ENCODE data around the gene CDH23. TPM values are rescaled to one million over a fixed set of nuclear protein-coding genes. Genes with fewer than 3 reads are reported as not detected.

Gene CDH23
- total RNA-seq, 4 donors from 2014 or later = 0.72 to 4.1 (median 2.2) TPM

DNA sequence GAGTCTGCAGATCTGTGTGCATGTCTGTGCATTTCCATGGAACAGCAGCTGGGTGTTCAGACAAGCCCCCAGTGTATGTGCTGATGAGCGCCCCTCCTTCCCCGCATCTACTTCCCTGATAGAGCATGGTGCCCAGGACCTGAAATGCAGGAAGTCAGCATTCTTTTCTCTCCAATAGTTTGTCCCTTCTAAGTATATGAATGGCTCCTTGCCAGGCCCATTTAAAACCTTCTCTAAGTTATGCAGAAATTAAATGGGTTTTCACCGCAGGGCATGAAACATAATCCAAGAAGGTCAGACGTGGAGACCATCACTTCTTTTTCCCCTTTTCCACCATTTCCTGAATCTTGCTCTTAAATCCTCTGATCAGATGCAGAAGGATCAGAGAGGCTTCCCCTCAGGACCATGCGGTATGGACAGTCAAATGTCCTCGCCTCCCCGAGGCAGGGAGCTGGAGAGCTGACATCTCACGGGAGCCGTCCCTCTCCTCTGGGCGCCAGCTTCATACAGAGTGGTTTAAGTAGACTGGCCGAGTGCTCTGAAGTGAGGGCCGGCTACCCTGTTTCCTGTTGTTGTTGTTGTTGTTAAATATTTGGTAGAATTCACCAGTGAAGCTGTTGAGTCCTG is 167.6 kb downstream of the CDH23 start:
- no peak for DNase-seq (ENCODE audit: low spot score in 2 of 2)
- Histone ChIP-seq H3K9me3 (no peaks in the 10 kb centered on the region), H3K4me1 (peaks cover 7% of the 10 kb centered on the region), H3K27me3 (no peaks in the 10 kb centered on the region), H3K36me3 (no peaks in the 10 kb centered on the region), H3K4me3 (no peak overlapping the region), H3K27ac (no peak overlapping the region)
- TF ChIP-seq EP300 (IDR thresholded peaks at IDR 0.05) = no peak
- no peak for TF ChIP-seq POLR2A (IDR thresholded peaks at IDR 0.05)
- TF ChIP-seq POLR2AphosphoS5 (IDR thresholded peaks at IDR 0.05) = no peak
- TF ChIP-seq, protein P1, sequence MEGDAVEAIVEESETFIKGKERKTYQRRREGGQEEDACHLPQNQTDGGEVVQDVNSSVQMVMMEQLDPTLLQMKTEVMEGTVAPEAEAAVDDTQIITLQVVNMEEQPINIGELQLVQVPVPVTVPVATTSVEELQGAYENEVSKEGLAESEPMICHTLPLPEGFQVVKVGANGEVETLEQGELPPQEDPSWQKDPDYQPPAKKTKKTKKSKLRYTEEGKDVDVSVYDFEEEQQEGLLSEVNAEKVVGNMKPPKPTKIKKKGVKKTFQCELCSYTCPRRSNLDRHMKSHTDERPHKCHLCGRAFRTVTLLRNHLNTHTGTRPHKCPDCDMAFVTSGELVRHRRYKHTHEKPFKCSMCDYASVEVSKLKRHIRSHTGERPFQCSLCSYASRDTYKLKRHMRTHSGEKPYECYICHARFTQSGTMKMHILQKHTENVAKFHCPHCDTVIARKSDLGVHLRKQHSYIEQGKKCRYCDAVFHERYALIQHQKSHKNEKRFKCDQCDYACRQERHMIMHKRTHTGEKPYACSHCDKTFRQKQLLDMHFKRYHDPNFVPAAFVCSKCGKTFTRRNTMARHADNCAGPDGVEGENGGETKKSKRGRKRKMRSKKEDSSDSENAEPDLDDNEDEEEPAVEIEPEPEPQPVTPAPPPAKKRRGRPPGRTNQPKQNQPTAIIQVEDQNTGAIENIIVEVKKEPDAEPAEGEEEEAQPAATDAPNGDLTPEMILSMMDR (IDR thresholded peaks at IDR 0.05) = no peak
- WGBS = 64% methylated on average over 12 of the region's 12 CpGs

DNA sequence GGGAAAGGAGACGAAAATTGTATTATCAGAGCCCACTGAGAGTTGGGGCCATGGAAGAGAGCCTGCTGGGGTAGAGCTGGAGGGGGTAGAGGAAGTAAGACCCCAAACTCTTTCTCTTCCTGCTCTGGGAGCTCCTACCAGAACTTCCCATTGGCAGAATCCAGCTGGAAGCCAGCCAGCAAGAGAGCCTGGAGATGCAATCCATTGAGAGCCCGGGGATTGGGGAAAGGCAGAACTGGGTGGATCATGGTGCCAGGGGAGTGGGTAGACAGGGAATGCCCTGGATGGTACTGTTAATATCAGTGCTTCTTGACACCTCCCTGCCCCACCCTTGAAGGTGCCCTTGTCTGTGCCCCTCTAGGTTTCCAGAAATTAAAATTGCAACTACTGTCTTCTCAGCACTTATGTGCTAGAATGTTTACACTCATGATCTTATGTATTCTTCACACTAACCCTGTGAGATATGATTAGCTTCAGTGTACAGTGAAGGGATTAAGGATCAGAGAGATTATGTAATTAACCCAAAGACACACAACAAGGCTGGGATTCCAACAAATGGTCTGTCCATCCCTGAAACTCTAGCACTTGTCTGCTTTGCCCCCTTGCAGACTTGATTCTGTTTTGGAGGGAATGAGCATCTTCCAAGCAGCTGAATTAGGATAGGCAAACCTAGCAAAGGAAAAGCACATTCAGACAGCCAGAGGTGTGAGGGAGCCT is 168.7 kb downstream of the CDH23 start:
- 80% methylated on average over 2 of the region's 2 CpGs for WGBS

DNA sequence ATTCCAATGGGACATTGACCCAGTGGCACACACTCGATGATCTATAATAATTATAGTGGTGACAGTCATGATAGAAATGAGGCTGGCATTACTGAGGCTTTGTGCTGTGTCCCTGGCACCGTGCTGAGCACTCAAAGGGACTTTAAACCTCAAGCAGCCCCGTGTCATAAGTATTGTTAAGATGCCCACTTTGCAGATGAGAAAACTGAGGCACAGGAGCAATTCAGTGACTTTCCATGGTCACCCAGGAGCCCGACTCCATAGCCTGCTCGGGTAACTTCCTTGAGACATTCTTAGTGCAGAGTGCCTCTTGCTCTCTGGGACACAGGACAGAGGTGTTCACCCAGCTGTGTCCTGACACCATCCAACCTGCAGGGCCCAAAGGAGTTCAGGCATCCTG is 170.3 kb downstream of the CDH23 start:
- TF ChIP-seq, protein P1 (IDR thresholded peaks at IDR 0.05) = no peak
- TF ChIP-seq POLR2AphosphoS5 (IDR thresholded peaks at IDR 0.05) (no peak), POLR2A (IDR thresholded peaks at IDR 0.05) (no peak), EP300 (IDR thresholded peaks at IDR 0.05) (no peak)
- Histone ChIP-seq H3K27me3 (no peaks in the 10 kb centered on the region), H3K36me3 (no peaks in the 10 kb centered on the region), H3K4me3 (no peak overlapping the region), H3K4me1 (no peaks in the 10 kb centered on the region), H3K9me3 (no peaks in the 10 kb centered on the region), H3K27ac (no peak overlapping the region)
- no peak for DNase-seq (ENCODE audit: low spot score in 2 of 2)
- 100% methylated on average over 2 of the region's 5 CpGs for WGBS

More for the DNA sequence above, 168.7 kb downstream of the CDH23 start:
- no peak for DNase-seq (ENCODE audit: low spot score in 2 of 2)
- no peaks in the 10 kb centered on the region for H3K9me3 ChIP-seq
- peaks cover 7% of the 10 kb centered on the region for H3K4me1 ChIP-seq
- no peaks in the 10 kb centered on the region for H3K36me3 ChIP-seq
- no peak overlapping the region for H3K27ac ChIP-seq
- TF ChIP-seq POLR2A (IDR thresholded peaks at IDR 0.05) = no peak
- TF ChIP-seq POLR2AphosphoS5 (IDR thresholded peaks at IDR 0.05) = no peak
- TF ChIP-seq, protein P1 (IDR thresholded peaks at IDR 0.05) = no peak
- TF ChIP-seq EP300 (IDR thresholded peaks at IDR 0.05) = no peak
- H3K4me3 ChIP-seq = no peak overlapping the region
- H3K27me3 ChIP-seq = no peaks in the 10 kb centered on the region

DNA sequence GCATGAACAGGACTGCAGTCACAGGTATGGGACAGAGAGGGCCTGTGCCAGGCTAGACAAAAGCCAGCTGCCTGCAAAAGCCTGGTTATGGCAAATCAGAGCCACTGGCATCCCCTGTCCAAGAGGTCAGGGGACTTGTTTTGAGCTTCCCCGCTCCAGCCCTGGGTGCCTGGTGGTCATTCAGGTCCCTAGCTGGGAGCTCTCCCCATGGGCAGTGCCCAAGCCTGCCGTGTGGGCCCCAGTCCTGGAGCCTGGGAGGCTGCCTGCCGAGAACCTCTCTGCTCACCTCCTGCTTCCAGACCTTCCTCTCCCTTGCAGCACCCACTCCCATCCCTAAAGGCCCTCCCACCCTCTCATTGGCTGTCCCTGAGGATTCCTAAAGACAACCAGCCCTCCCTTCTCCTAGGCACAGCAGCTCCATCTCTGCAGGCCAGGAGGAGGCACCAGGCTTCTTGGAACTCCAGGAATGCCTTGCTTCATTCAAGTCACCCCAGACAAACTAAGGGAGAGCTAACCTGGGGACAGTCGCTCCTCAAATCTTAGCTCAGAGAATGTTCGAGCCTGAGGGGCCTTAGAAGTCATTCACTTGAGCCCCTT is 172.3 kb downstream of the CDH23 start:
- H3K4me3 ChIP-seq = no peak overlapping the region

More for the DNA sequence above, 172.3 kb downstream of the CDH23 start:
- H3K4me1 ChIP-seq = no peaks in the 10 kb centered on the region
- no peaks in the 10 kb centered on the region for H3K36me3 ChIP-seq
- no peaks in the 10 kb centered on the region for H3K27me3 ChIP-seq
- 94% methylated on average over 3 of the region's 5 CpGs for WGBS
- H3K27ac ChIP-seq = no peak overlapping the region
- H3K9me3 ChIP-seq = no peaks in the 10 kb centered on the region
- TF ChIP-seq, protein P1 (IDR thresholded peaks at IDR 0.05) = no peak
- TF ChIP-seq POLR2A (IDR thresholded peaks at IDR 0.05) (no peak), POLR2AphosphoS5 (IDR thresholded peaks at IDR 0.05) (no peak)
- no peak for DNase-seq (ENCODE audit: low spot score in 2 of 2)

Measured in suprapubic skin (tissue), 4 donors.